ENCODE data around the gene NFKBIE.

NFKBIE gene

DNA sequence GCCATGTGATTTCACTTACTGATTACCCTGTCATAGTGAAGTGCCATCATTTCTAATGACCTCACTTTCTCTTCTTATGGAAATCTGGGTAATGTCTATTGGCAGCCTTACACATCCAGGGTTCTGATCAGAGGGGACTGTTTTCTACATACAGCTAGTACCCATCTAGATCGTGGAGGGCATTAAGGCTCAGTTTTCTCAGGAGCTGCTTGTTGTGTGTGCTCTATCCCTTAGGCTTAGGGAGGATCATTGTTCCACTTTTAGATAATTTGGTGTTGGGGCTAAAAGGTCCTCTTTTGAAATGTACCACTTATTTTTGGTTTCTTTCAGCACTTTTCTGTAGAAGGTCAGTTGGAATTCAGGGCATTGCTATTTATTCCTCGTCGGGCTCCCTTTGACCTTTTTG lies 14.6 kb downstream of the NFKBIE start:
- Histone ChIP-seq H2BK120ac (ENCODE audit: low read depth, low read length) (no peak overlapping the region), H3K4ac (ENCODE audit: low read depth in 1 of 2, low read length in 2 of 2) (no peak overlapping the region), H3K14ac (ENCODE audit: low read length in 2 of 2) (no peak overlapping the region), H3K23ac (ENCODE audit: low read length in 2 of 2) (no peak overlapping the region), H4K8ac (ENCODE audit: low read length) (no peak overlapping the region), H3K4me1 (ENCODE audit: control insufficient read depth, insufficient read depth, low read depth, low read length) (peaks cover 23% of the 10 kb centered on the region), H2AK5ac (ENCODE audit: low read length, severe bottlenecking) (no peak overlapping the region), H3K79me1 (replicated peaks; ENCODE audit: low read length, poor library complexity, severe bottlenecking) (peaks cover 2% of the 10 kb centered on the region), H3K4me3 (ENCODE audit: insufficient read depth in 1 of 2, low read depth in 1 of 2, low read length in 2 of 2) (no peak overlapping the region), H3K18ac (ENCODE audit: low read depth in 1 of 2, low read length in 2 of 2) (no peak overlapping the region), H2AFZ (ENCODE audit: low read depth, low read length) (no peak overlapping the region), H4K91ac (ENCODE audit: low read length) (no peak overlapping the region), H2BK15ac (ENCODE audit: low read depth, poor library complexity, severe bottlenecking) (no peak overlapping the region), H3K27me3 (ENCODE audit: control insufficient read depth in 1 of 2, insufficient read depth in 1 of 2, low read length in 2 of 2) (no peaks in the 10 kb centered on the region), H3K36me3 (ENCODE audit: control insufficient read depth in 1 of 2, insufficient read depth in 2 of 2, low read depth in 1 of 2, low read length in 2 of 2) (peaks cover 44 to 73% of the 10 kb centered on the region in 2 experiments), H3K9me3 (ENCODE audit: control insufficient read depth, low read length) (no peaks in the 10 kb centered on the region), H3K27ac (ENCODE audit: low read length, poor library complexity, severe bottlenecking) (no peak overlapping the region), H2BK5ac (ENCODE audit: low read depth, low read length, poor library complexity, severe bottlenecking) (no peak overlapping the region), H3K9ac (ENCODE audit: low read length) (no peak overlapping the region), H2BK12ac (ENCODE audit: low read length in 2 of 2) (no peak overlapping the region), H3K4me2 (ENCODE audit: low read length, poor library complexity, severe bottlenecking) (no peak overlapping the region)
- WGBS: 100% methylated on average over 3 of the region's 3 CpGs
- no peak for DNase-seq

- Histone ChIP-seq H3K4me2 (ENCODE audit: low read length, poor library complexity, severe bottlenecking) (no peak overlapping the region), H2BK15ac (ENCODE audit: low read depth, poor library complexity, severe bottlenecking) (no peak overlapping the region), H3K4me3 (ENCODE audit: insufficient read depth in 1 of 2, low read depth in 1 of 2, low read length in 2 of 2) (no peak overlapping the region), H4K91ac (ENCODE audit: low read length) (no peak overlapping the region), H3K36me3 (ENCODE audit: control insufficient read depth in 1 of 2, insufficient read depth in 2 of 2, low read depth in 1 of 2, low read length in 2 of 2) (peaks cover 41 to 68% of the 10 kb centered on the region in 2 experiments), H2BK5ac (ENCODE audit: low read depth, low read length, poor library complexity, severe bottlenecking) (no peak overlapping the region), H3K27ac (ENCODE audit: low read length, poor library complexity, severe bottlenecking) (no peak overlapping the region), H3K9ac (ENCODE audit: low read length) (no peak overlapping the region), H3K9me3 (ENCODE audit: control insufficient read depth, low read length) (no peaks in the 10 kb centered on the region), H3K4me1 (ENCODE audit: control insufficient read depth, insufficient read depth, low read depth, low read length) (peaks cover 22% of the 10 kb centered on the region), H2AK5ac (ENCODE audit: low read length, severe bottlenecking) (no peak overlapping the region), H2AFZ (ENCODE audit: low read depth, low read length) (no peak overlapping the region), H2BK120ac (ENCODE audit: low read depth, low read length) (no peak overlapping the region), H3K27me3 (ENCODE audit: control insufficient read depth in 1 of 2, insufficient read depth in 1 of 2, low read length in 2 of 2) (no peaks in the 10 kb centered on the region), H3K79me1 (replicated peaks; ENCODE audit: low read length, poor library complexity, severe bottlenecking) (peaks cover 2% of the 10 kb centered on the region), H4K8ac (ENCODE audit: low read length) (no peak overlapping the region), H3K18ac (ENCODE audit: low read depth in 1 of 2, low read length in 2 of 2) (no peak overlapping the region), H3K23ac (ENCODE audit: low read length in 2 of 2) (no peak overlapping the region), H3K4ac (ENCODE audit: low read depth in 1 of 2, low read length in 2 of 2) (no peak overlapping the region), H2BK12ac (ENCODE audit: low read length in 2 of 2) (no peak overlapping the region), H3K14ac (ENCODE audit: low read length in 2 of 2) (no peak overlapping the region)
- WGBS: 81% methylated on average over 2 of the region's 6 CpGs
- no peak for DNase-seq
These were observed 15.2 kb downstream of the NFKBIE start for GRCh38 chr6:44250067-44250717.

DNA sequence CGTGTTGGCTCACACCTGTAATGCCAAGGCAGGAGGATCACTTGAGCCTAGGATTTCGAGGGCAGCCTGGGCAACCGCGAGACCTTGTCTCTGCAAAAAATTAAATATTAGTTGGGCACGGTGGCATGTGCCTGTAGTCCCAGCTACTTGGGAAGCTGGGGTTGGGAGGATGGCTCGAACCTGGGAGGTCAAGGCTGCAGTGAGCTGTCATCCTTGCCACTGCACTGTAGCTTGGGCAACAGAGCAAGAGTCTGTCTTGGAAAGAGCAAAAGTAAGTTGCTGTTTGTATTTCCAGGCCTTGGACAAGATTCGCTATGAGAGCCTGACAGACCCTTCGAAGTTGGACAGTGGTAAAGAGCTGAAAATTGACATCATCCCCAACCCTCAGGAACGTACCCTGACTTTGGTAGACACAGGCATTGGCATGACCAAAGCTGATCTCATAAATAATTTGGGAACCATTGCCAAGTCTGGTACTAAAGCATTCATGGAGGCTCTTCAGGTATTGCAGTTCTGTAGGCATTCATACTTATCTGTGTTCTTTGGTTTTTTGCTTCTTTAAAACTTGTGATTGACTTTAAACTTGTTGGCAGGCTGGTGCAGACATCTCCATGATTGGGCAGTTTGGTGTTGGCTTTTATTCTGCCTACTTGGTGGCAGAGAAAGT lies 16.1 kb downstream of the NFKBIE start:
- no peak overlapping the region for H3K4ac ChIP-seq (ENCODE audit: low read depth in 1 of 2, low read length in 2 of 2)
- H3K14ac ChIP-seq (ENCODE audit: low read length in 2 of 2): no peak overlapping the region
- peaks cover 2% of the 10 kb centered on the region for H3K79me1 ChIP-seq (replicated peaks; ENCODE audit: low read length, poor library complexity, severe bottlenecking)
- no peak overlapping the region for H4K8ac ChIP-seq (ENCODE audit: low read length)
- H2BK12ac ChIP-seq (ENCODE audit: low read length in 2 of 2): no peak overlapping the region
- H2AK5ac ChIP-seq (ENCODE audit: low read length, severe bottlenecking): no peak overlapping the region
- peaks cover 31 to 58% of the 10 kb centered on the region in 2 experiments for H3K36me3 ChIP-seq (ENCODE audit: control insufficient read depth in 1 of 2, insufficient read depth in 2 of 2, low read depth in 1 of 2, low read length in 2 of 2)
- no peak overlapping the region for H2BK120ac ChIP-seq (ENCODE audit: low read depth, low read length)
- no peak for DNase-seq
- H3K4me3 ChIP-seq (ENCODE audit: insufficient read depth in 1 of 2, low read depth in 1 of 2, low read length in 2 of 2): peak overlapping the region; percentile 14 to 87
- H3K27me3 ChIP-seq (ENCODE audit: control insufficient read depth in 1 of 2, insufficient read depth in 1 of 2, low read length in 2 of 2): no peaks in the 10 kb centered on the region
- no peaks in the 10 kb centered on the region for H3K9me3 ChIP-seq (ENCODE audit: control insufficient read depth, low read length)
- H3K4me1 ChIP-seq (ENCODE audit: control insufficient read depth, insufficient read depth, low read depth, low read length): peaks cover 15% of the 10 kb centered on the region
- H2AFZ ChIP-seq (ENCODE audit: low read depth, low read length): no peak overlapping the region
- no peak overlapping the region for H3K18ac ChIP-seq (ENCODE audit: low read depth in 1 of 2, low read length in 2 of 2)
- no peak overlapping the region for H4K91ac ChIP-seq (ENCODE audit: low read length)
- no peak overlapping the region for H2BK15ac ChIP-seq (ENCODE audit: low read depth, poor library complexity, severe bottlenecking)
- no peak overlapping the region for H2BK5ac ChIP-seq (ENCODE audit: low read depth, low read length, poor library complexity, severe bottlenecking)
- no peak overlapping the region for H3K27ac ChIP-seq (ENCODE audit: low read length, poor library complexity, severe bottlenecking)
- H3K23ac ChIP-seq (ENCODE audit: low read length in 2 of 2): peak overlapping the region in 1 of 2 experiments; percentile 23
- 94% methylated on average over 9 of the region's 9 CpGs for WGBS
- peak overlapping the region; percentile 94 for H3K9ac ChIP-seq (ENCODE audit: low read length)
- H3K4me2 ChIP-seq (ENCODE audit: low read length, poor library complexity, severe bottlenecking): peak overlapping the region; percentile 73

GRCh38 chr6:44248579-44248978 lies 16.8 kb downstream of the NFKBIE start:
- WGBS: 58% methylated on average over 1 of the region's 1 CpG
- no peaks in the 10 kb centered on the region for H3K27me3 ChIP-seq (ENCODE audit: control insufficient read depth in 1 of 2, insufficient read depth in 1 of 2, low read length in 2 of 2)
- no peaks in the 10 kb centered on the region for H3K9me3 ChIP-seq (ENCODE audit: control insufficient read depth, low read length)
- H2BK120ac ChIP-seq (ENCODE audit: low read depth, low read length): no peak overlapping the region
- no peak overlapping the region for H2BK5ac ChIP-seq (ENCODE audit: low read depth, low read length, poor library complexity, severe bottlenecking)
- H3K4me3 ChIP-seq (ENCODE audit: insufficient read depth in 1 of 2, low read depth in 1 of 2, low read length in 2 of 2): peak overlapping the region in 1 of 2 experiments; percentile 87
- no peak overlapping the region for H2BK15ac ChIP-seq (ENCODE audit: low read depth, poor library complexity, severe bottlenecking)
- DNase-seq: no peak
- no peak overlapping the region for H4K91ac ChIP-seq (ENCODE audit: low read length)
- H3K18ac ChIP-seq (ENCODE audit: low read depth in 1 of 2, low read length in 2 of 2): no peak overlapping the region
- H3K4me2 ChIP-seq (ENCODE audit: low read length, poor library complexity, severe bottlenecking): peak overlapping the region; percentile 73
- peaks cover 13% of the 10 kb centered on the region for H3K4me1 ChIP-seq (ENCODE audit: control insufficient read depth, insufficient read depth, low read depth, low read length)
- H3K27ac ChIP-seq (ENCODE audit: low read length, poor library complexity, severe bottlenecking): no peak overlapping the region
- no peak overlapping the region for H2AK5ac ChIP-seq (ENCODE audit: low read length, severe bottlenecking)
- H2AFZ ChIP-seq (ENCODE audit: low read depth, low read length): no peak overlapping the region
- no peak overlapping the region for H3K4ac ChIP-seq (ENCODE audit: low read depth in 1 of 2, low read length in 2 of 2)
- peak overlapping the region; percentile 94 for H3K9ac ChIP-seq (ENCODE audit: low read length)
- no peak overlapping the region for H2BK12ac ChIP-seq (ENCODE audit: low read length in 2 of 2)
- H3K23ac ChIP-seq (ENCODE audit: low read length in 2 of 2): no peak overlapping the region
- no peak overlapping the region for H3K14ac ChIP-seq (ENCODE audit: low read length in 2 of 2)
- H4K8ac ChIP-seq (ENCODE audit: low read length): no peak overlapping the region
- H3K79me1 ChIP-seq (replicated peaks; ENCODE audit: low read length, poor library complexity, severe bottlenecking): peaks cover 2% of the 10 kb centered on the region
- peaks cover 28 to 52% of the 10 kb centered on the region in 2 experiments for H3K36me3 ChIP-seq (ENCODE audit: control insufficient read depth in 1 of 2, insufficient read depth in 2 of 2, low read depth in 1 of 2, low read length in 2 of 2)

All from mesenchymal stem cell (in vitro differentiated cells and primary cell).